ENCODE measurements around the gene GRK2. TPM values are rescaled to one million over a fixed set of nuclear protein-coding genes. Genes with fewer than 3 reads are reported as not detected.
A peak's percentile ranks its signal among the peaks of the same experiment; 100 is the strongest.

GRK2 gene
- total and polyA plus RNA-seq, 2 donors (not counting 1 experiment from before 2014, with no cell fraction given): 20.1 to 28.9 TPM

DNA sequence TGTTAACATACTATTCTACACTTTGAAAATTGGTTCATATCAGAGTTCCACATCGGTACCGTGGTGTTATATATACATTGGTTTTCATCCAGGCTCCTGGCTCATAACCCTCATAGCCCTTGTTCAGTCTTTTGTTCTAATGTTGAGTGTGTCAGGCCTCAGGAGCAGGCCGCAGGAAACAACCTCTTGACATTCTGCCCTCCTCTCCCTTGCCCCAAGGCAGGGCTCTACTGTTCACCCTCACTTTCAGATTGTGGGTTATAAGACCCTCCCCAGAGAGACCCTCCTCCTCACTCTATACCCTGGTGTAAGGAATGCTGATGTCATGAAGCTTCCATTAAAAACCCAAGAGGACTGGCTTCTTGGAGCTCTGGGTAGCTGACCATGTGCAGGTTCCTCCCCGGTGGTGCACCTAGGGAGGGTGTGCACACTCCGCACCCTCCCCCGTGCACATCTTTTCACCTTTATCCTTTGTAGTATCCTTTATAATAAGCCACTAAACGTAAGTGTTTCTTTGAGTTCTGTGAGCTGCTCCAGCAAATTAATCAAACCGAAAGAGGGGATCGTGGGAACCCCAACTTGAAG, 49.1 kb downstream of the GRK2 start:
- Histone ChIP-seq H3K27me3 (ENCODE audit: control insufficient read depth, insufficient read depth, low read length) (no peaks in the 10 kb centered on the region), H3K9ac (ENCODE audit: insufficient read depth, low read length) (no peak overlapping the region), H3K36me3 (ENCODE audit: control insufficient read depth, insufficient read depth, low read length) (no peaks in the 10 kb centered on the region), H3K9me3 (ENCODE audit: control insufficient read depth, insufficient read depth, low read depth, low read length) (no peaks in the 10 kb centered on the region), H2AFZ (ENCODE audit: low read length) (no peak overlapping the region), H3K79me2 (ENCODE audit: control insufficient read depth, insufficient read depth, low read length) (no peaks in the 10 kb centered on the region), H3K4me1 (ENCODE audit: control insufficient read depth, extremely low read depth, insufficient read depth, low read length) (peaks cover 2% of the 10 kb centered on the region), H3K4me3 (replicated peaks in 1 of 4; ENCODE audit: control extremely low read depth in 1 of 4, insufficient read depth in 1 of 4, low read depth in 3 of 4, low read length in 4 of 4) (no peak overlapping the region), H3K27ac (ENCODE audit: insufficient read depth, low read length) (no peak overlapping the region), H3K4me2 (ENCODE audit: extremely low read depth, insufficient read depth, low read length) (no peak overlapping the region), H4K20me1 (ENCODE audit: control insufficient read depth, extremely low read depth, insufficient read depth, low read length) (no peaks in the 10 kb centered on the region)
- no peak for TF ChIP-seq EZH2 (IDR thresholded peaks at IDR 0.05; ENCODE audit: low read length, missing control alignments)
- TF ChIP-seq, protein P1, sequence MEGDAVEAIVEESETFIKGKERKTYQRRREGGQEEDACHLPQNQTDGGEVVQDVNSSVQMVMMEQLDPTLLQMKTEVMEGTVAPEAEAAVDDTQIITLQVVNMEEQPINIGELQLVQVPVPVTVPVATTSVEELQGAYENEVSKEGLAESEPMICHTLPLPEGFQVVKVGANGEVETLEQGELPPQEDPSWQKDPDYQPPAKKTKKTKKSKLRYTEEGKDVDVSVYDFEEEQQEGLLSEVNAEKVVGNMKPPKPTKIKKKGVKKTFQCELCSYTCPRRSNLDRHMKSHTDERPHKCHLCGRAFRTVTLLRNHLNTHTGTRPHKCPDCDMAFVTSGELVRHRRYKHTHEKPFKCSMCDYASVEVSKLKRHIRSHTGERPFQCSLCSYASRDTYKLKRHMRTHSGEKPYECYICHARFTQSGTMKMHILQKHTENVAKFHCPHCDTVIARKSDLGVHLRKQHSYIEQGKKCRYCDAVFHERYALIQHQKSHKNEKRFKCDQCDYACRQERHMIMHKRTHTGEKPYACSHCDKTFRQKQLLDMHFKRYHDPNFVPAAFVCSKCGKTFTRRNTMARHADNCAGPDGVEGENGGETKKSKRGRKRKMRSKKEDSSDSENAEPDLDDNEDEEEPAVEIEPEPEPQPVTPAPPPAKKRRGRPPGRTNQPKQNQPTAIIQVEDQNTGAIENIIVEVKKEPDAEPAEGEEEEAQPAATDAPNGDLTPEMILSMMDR (conservative IDR thresholded peaks at IDR 0.05 in 1 of 2, IDR thresholded peaks at IDR 0.05 in 1 of 2; ENCODE audit: low read depth in 1 of 2, low read length in 2 of 2): no peak
- no peak for DNase-seq (ENCODE audit: low read depth in 2 of 2)

DNA sequence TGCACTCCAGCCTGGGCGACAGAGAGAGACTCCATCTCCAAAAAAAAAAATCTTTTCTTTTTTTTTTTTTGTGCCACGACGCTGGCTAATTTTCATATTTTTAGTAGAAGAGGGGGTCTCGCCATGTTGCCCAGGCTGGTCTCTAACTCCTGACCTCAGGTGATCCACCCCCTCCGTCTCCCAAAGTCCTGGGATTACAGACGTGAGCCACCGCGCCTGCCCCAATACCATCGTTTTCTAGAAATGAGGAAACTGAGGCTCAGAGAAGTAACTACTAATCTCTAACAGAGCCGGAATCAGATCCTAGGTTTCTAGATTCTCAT, 50.6 kb downstream of the GRK2 start:
- H4K20me1 ChIP-seq (ENCODE audit: control insufficient read depth, extremely low read depth, insufficient read depth, low read length): no peaks in the 10 kb centered on the region
- H3K4me3 ChIP-seq (replicated peaks in 1 of 4; ENCODE audit: control extremely low read depth in 1 of 4, insufficient read depth in 1 of 4, low read depth in 3 of 4, low read length in 4 of 4): peak overlapping the region; percentile 67 to 83 (median 80)
- peak overlapping the region; percentile 91 for H2AFZ ChIP-seq (ENCODE audit: low read length)
- H3K27ac ChIP-seq (ENCODE audit: insufficient read depth, low read length): peak overlapping the region; percentile 54
- no peaks in the 10 kb centered on the region for H3K27me3 ChIP-seq (ENCODE audit: control insufficient read depth, insufficient read depth, low read length)
- TF ChIP-seq, protein P1 (conservative IDR thresholded peaks at IDR 0.05 in 1 of 2, IDR thresholded peaks at IDR 0.05 in 1 of 2; ENCODE audit: low read depth in 1 of 2, low read length in 2 of 2): no peak
- TF ChIP-seq EZH2 (IDR thresholded peaks at IDR 0.05; ENCODE audit: low read length, missing control alignments): no peak
- DNase-seq (ENCODE audit: low read depth in 2 of 2): no peak
- H3K79me2 ChIP-seq (ENCODE audit: control insufficient read depth, insufficient read depth, low read length): no peaks in the 10 kb centered on the region
- no peaks in the 10 kb centered on the region for H3K36me3 ChIP-seq (ENCODE audit: control insufficient read depth, insufficient read depth, low read length)
- H3K4me2 ChIP-seq (ENCODE audit: extremely low read depth, insufficient read depth, low read length): peak overlapping the region; percentile 81
- peaks cover 2% of the 10 kb centered on the region for H3K4me1 ChIP-seq (ENCODE audit: control insufficient read depth, extremely low read depth, insufficient read depth, low read length)
- no peak overlapping the region for H3K9ac ChIP-seq (ENCODE audit: insufficient read depth, low read length)
- no peaks in the 10 kb centered on the region for H3K9me3 ChIP-seq (ENCODE audit: control insufficient read depth, insufficient read depth, low read depth, low read length)

DNA sequence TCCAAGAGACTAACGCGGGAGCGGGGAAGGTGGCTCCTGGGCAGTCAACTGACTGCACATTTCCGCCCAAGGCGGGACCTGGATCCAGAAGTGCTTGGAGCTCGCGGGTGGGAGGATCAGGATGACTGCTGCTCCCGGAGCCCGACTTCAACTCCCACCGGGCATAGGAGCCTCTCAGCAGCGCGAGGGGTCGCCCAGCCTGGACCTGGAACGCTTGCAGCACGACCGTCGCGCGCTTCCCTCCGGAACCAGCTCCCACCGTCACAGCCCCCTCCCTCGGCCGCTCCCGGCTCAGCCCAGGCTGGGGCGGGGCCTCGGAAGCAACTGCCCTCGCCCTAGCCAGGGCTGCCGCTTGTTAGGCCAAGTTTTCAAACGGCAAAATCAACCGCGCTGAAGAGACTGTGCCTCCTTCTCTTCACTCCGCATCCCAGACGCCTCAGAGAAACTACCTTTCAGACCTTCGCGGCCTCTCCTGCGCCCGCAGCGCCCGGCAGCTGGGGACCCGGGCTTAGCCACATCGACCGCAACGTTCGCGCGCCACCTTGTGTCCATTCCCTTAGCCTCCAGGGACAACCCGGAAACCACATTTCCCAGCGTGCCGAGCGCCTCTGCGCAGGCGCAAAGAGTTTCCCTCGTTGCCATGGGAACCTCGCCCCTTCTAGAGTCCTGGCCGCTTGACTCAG, 51.1 kb downstream of the GRK2 start:
- H3K4me2 ChIP-seq (ENCODE audit: extremely low read depth, insufficient read depth, low read length): peak overlapping the region; percentile 81
- H3K36me3 ChIP-seq (ENCODE audit: control insufficient read depth, insufficient read depth, low read length): no peaks in the 10 kb centered on the region
- H2AFZ ChIP-seq (ENCODE audit: low read length): peak overlapping the region; percentile 92
- no peak for TF ChIP-seq EZH2 (IDR thresholded peaks at IDR 0.05; ENCODE audit: low read length, missing control alignments)
- TF ChIP-seq, protein P1 (conservative IDR thresholded peaks at IDR 0.05 in 1 of 2, IDR thresholded peaks at IDR 0.05 in 1 of 2; ENCODE audit: low read depth in 1 of 2, low read length in 2 of 2): peak; percentile 87 to 89
- peak; percentile 84 to 91 for DNase-seq (ENCODE audit: low read depth in 2 of 2)
- no peaks in the 10 kb centered on the region for H3K27me3 ChIP-seq (ENCODE audit: control insufficient read depth, insufficient read depth, low read length)
- peaks cover 2% of the 10 kb centered on the region for H3K4me1 ChIP-seq (ENCODE audit: control insufficient read depth, extremely low read depth, insufficient read depth, low read length)
- H3K79me2 ChIP-seq (ENCODE audit: control insufficient read depth, insufficient read depth, low read length): no peaks in the 10 kb centered on the region
- no peaks in the 10 kb centered on the region for H4K20me1 ChIP-seq (ENCODE audit: control insufficient read depth, extremely low read depth, insufficient read depth, low read length)
- peak overlapping the region; percentile 54 for H3K27ac ChIP-seq (ENCODE audit: insufficient read depth, low read length)
- peak overlapping the region; percentile 74 for H3K9ac ChIP-seq (ENCODE audit: insufficient read depth, low read length)
- peak overlapping the region; percentile 67 to 83 (median 80) for H3K4me3 ChIP-seq (replicated peaks in 1 of 4; ENCODE audit: control extremely low read depth in 1 of 4, insufficient read depth in 1 of 4, low read depth in 3 of 4, low read length in 4 of 4)
- no peaks in the 10 kb centered on the region for H3K9me3 ChIP-seq (ENCODE audit: control insufficient read depth, insufficient read depth, low read depth, low read length)
